ENCODE measurements around the gene SLC25A19. TPM values are rescaled to one million over a fixed set of nuclear protein-coding genes. Genes with fewer than 3 reads are reported as not detected.

SLC25A19 gene
- total and polyA plus RNA-seq, 2 of the 8 experiments (the other 6 are each of a cell fraction or from before 2014, with no cell fraction given) = 28.6 to 32.6 TPM

GRCh38 chr17:75272848-75273184 is 16.4 kb downstream of the SLC25A19 start:
- Histone ChIP-seq H4K8ac (ENCODE audit: extremely low read depth, insufficient read depth, low read length) (no peak overlapping the region), H3K23ac (ENCODE audit: insufficient read length) (no peak overlapping the region), H2BK120ac (replicated peaks; ENCODE audit: low read depth, low read length) (no peak overlapping the region), H2BK15ac (ENCODE audit: low read length) (no peak overlapping the region), H2BK20ac (ENCODE audit: low read length) (no peak overlapping the region; the same call in 1 of the 2 replicates), H3K4me3 (ENCODE audit: extremely low read depth in 1 of 4, insufficient read depth in 2 of 4, low read depth in 3 of 4, low read length in 4 of 4) (no peak overlapping the region), H4K20me1 (replicated peaks in 1 of 2; ENCODE audit: control insufficient read depth in 1 of 2, insufficient read depth in 2 of 2, low read length in 2 of 2) (peaks cover 0 to 2% of the 10 kb centered on the region in 2 experiments), H3K9ac (replicated peaks in 1 of 4; ENCODE audit: extremely low read depth in 1 of 4, low read depth in 3 of 4, low read length in 3 of 4) (no peak overlapping the region), H3K18ac (ENCODE audit: extremely low read depth, low read length) (no peak overlapping the region), H3K36me3 (ENCODE audit: control insufficient read depth in 2 of 4, insufficient read depth in 4 of 4, low read length in 3 of 4) (peaks cover 0 to 4% (median 2%) of the 10 kb centered on the region in 4 experiments; a peak in 2 of 8 replicates), H3K56ac (replicated peaks; ENCODE audit: insufficient read length, low read depth, low read length) (no peak overlapping the region), H2BK5ac (ENCODE audit: low read depth, low read length) (no peak overlapping the region), H4K5ac (ENCODE audit: insufficient read length, low read depth, low read length) (no peak overlapping the region), H3K79me2 (ENCODE audit: control insufficient read depth in 1 of 2, insufficient read depth in 2 of 2, low read length in 2 of 2) (no peaks in the 10 kb centered on the region), H3K14ac (ENCODE audit: insufficient read length) (no peak overlapping the region), H3K9me3 (ENCODE audit: insufficient read depth in 2 of 2, low read depth in 1 of 2, low read length in 1 of 2) (no peaks in the 10 kb centered on the region), H3K4me2 (ENCODE audit: insufficient read depth in 1 of 2, low read depth in 2 of 2, low read length in 2 of 2) (no peak overlapping the region; a peak in 1 of 4 replicates), H2AK5ac (ENCODE audit: low read depth, low read length) (no peak overlapping the region), H3K23me2 (ENCODE audit: low read depth, low read length) (peaks cover 15% of the 10 kb centered on the region), H3K27me3 (replicated peaks in 1 of 4; ENCODE audit: control insufficient read depth in 3 of 4, extremely low read depth in 1 of 4, insufficient read depth in 3 of 4, low read length in 3 of 4) (no peaks in the 10 kb centered on the region), H2BK12ac (ENCODE audit: low read depth, low read length) (no peak overlapping the region), H2AFZ (ENCODE audit: low read length) (no peak overlapping the region), H4K91ac (replicated peaks; ENCODE audit: insufficient read length, low read length) (no peak overlapping the region), H3K27ac (ENCODE audit: low read depth, low read length) (no peak overlapping the region), H3K4me1 (replicated peaks in 1 of 4; ENCODE audit: control insufficient read depth in 3 of 4, insufficient read depth in 4 of 4, low read length in 3 of 4) (peaks cover 0 to 5% (median 5%) of the 10 kb centered on the region in 4 experiments; a peak in 4 of 7 replicates), H3K4ac (replicated peaks; ENCODE audit: insufficient read length, low read depth, low read length) (no peak overlapping the region), H3K79me1 (ENCODE audit: low read depth, low read length) (no peaks in the 10 kb centered on the region)
- ChIA-PET CTCF (ENCODE audit: partially characterized antibody) (interaction anchor here (0.8 to 21.2 kb wide), 9 partner anchors 7 to 195 kb away, joined by 3 to 369 read pairs (median 9); partner anchors contain the start of genes GGA3, MRPS7 and SLC25A19), POLR2A (ENCODE audit: partially characterized antibody) (interaction anchor here (0.6 to 6.7 kb wide), 5 partner anchors 11 to 118 kb away, joined by 3 to 62 read pairs (median 4); partner anchors contain the start of genes GGA3, MRPS7 and SLC25A19)
- FAIRE-seq = no peak
- no peak for DNase-seq (ENCODE audit: low read depth in 1 of 2, low spot score in 2 of 2)
- TF ChIP-seq HDAC2 (IDR thresholded peaks at IDR 0.05; ENCODE audit: borderline replicate concordance in 1 of 2, low read depth in 2 of 2, low read length in 2 of 2) (no peak), ATF3 (IDR thresholded peaks at IDR 0.05; ENCODE audit: insufficient read depth, low read depth, low read length) (no peak)
- WGBS, 2 experiments (ENCODE audit: extremely low coverage in 1 of 2, insufficient coverage in 1 of 2, insufficient read length in 1 of 2, insufficient replicate concordance in 2 of 2, low coverage in 1 of 2, low lambda C conversion rate in 2 of 2, missing lambda C conversion rate in 1 of 2) = 97% methylated on average over 3 of the region's 3 CpGs; no CpG with 5 or more reads in 1 of the 2 experiments
